ENCODE results near the gene UBAP2.
A peak's percentile ranks its signal among the peaks of the same experiment; 100 is the strongest.

Gene UBAP2, protein sequence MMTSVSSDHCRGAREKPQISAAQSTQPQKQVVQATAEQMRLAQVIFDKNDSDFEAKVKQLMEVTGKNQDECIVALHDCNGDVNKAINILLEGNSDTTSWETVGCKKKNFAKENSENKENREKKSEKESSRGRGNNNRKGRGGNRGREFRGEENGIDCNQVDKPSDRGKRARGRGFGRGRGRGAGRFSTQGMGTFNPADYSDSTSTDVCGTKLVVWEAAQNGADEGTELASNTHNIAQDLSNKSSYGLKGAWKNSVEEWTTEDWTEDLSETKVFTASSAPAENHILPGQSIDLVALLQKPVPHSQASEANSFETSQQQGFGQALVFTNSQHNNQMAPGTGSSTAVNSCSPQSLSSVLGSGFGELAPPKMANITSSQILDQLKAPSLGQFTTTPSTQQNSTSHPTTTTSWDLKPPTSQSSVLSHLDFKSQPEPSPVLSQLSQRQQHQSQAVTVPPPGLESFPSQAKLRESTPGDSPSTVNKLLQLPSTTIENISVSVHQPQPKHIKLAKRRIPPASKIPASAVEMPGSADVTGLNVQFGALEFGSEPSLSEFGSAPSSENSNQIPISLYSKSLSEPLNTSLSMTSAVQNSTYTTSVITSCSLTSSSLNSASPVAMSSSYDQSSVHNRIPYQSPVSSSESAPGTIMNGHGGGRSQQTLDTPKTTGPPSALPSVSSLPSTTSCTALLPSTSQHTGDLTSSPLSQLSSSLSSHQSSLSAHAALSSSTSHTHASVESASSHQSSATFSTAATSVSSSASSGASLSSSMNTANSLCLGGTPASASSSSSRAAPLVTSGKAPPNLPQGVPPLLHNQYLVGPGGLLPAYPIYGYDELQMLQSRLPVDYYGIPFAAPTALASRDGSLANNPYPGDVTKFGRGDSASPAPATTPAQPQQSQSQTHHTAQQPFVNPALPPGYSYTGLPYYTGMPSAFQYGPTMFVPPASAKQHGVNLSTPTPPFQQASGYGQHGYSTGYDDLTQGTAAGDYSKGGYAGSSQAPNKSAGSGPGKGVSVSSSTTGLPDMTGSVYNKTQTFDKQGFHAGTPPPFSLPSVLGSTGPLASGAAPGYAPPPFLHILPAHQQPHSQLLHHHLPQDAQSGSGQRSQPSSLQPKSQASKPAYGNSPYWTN

DNA sequence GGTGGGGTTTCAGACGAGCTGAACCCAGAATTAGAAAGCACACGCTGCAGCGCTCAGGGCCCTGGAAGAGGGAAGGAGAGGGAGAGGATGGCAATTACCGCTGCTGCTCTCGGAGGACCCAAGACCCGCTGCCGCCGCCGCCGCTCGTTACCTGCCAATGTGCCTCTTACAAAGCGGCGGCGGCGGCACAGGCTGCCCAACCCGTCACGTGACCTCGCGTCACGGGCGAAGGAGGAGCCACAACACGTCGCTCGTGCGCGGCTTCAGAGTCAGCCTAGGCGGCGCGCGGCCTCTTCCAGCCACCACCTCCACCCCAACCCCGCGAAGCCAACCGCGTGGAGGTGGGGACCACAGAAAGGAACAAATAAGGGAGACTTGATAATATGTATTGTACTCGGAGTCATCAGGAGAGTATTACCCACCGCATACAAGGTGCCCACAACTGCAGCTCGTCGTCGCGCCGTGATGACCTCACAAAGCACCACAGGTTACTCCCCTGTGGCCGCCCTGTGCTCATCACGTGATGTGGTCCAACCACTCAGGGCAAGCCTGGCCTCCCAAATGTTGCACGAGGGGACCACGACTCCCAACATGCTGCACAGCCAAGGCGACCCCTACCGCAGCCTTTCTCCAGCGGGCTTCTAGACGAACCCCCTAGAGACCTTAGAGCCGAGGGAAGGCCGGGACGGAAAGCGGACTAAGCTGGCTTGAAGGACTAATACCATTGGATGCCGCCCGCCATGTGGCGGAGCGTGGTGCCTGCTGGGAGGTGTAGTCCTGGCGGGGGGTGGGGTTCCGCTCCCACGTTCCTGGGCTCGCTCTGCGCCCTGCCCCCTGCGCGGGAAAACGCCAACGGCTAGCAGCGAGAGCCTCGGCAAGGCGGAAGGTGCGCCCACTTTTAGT, at the start of gene UBAP2:
Gene UBAP2 (minus strand): TSS at position 161 of the 903 bp plus-strand sequence. CDS start 31,739 bp downstream, outside the sequence.
- peak; percentile 95 for DNase-seq (ENCODE audit: low read depth)

DNA sequence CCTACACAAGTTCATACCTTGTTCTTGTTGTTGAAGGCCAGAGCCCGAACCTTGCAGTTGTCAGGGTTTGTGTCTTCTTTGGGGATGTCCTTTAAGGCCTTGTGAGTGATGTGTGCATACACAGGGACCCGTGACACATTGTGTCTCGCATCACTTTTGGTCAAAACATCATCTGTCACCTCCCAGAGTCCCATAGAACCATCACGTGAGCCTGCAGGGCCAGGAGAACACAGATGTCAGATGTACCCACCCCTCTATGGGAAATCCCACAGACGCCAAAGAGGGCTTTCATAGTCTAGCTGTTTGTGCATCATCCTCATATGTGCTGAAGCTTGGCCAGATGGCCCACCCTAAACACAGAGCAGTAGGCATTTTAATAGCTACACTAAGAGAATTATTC, 49.6 kb upstream of the UBAP2 start:
- no peak for DNase-seq (ENCODE audit: low read depth)

DNA sequence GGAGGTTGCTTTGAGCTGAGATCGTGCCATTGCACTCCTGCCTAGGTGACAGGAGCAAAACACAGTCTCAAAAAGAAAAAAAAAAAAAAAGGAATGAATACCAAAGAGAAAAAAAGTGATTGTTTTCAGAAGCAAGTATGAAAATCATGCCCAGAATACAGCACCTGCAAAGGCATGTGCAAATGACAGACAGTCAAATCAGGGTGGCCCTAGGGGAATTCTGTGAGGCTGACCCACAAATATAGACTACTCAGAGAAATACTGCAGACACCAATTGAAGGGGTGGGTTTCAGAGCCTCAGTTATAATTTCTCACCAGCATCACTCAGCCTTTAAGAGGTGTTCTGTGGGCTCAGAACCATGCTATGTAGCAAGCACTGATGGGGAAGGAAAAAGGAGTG, 49.2 kb upstream of the UBAP2 start:
- no peak for DNase-seq (ENCODE audit: low read depth)

DNA sequence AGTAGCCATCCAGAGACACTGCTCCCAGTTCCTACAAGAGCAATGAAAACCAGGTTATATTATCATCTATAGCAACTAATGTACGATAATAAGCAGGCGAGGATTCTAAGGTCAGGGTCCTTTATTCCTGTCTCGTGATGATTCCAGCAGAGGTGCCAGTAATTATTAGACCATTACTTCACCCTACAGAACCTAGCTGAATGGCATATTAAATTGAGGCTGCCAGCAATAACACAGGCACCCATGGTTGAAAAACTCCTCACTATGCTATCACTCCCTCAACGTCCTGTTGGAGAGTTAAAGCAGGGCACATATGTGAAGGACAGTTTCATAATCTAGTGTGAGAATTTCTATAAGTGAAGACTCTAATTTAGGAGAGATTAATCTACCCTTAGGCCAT, 48.1 kb upstream of the UBAP2 start:
- no peak for DNase-seq (ENCODE audit: low read depth)

DNA sequence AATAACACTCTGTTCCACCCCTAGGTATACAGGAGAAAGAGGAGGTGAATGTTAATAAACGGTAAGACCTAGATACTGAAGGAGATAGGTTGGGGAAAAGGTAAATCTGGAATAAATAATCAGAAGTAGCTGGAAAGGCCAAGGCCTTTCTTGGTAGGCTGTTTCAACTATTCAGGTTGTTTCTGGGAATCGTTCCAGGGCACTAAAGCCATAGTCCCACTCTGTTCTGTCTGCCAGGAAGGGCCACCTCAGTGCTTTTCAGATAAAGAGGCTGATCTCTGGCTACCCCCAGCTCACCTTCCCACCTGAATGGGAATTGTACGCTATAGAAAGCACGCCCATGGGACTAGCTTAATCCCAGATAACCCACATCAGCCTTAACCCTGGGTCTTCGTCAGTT, 44.9 kb upstream of the UBAP2 start:
- no peak for DNase-seq (ENCODE audit: low read depth)

DNA sequence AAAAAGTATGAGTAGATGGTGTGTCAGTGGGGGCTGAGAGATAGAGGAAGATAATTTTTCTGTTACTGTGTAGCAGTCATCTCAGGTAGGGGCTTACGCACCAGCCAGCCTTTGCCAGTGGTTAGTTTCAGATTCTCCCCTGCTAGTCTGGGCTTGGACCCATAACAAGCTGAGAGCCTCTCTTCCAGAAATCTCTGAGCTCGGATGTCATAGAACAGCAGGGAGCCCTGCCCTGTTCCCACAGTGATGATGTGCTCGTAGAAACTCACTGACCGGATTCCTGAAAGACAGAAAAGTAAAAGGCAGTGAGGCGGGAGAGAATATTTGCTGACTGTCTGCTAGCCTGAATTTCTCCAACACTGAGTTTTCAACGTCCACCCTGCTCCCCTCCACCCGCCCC, 40.6 kb upstream of the UBAP2 start:
- DNase-seq (ENCODE audit: low read depth) = no peak

DNA sequence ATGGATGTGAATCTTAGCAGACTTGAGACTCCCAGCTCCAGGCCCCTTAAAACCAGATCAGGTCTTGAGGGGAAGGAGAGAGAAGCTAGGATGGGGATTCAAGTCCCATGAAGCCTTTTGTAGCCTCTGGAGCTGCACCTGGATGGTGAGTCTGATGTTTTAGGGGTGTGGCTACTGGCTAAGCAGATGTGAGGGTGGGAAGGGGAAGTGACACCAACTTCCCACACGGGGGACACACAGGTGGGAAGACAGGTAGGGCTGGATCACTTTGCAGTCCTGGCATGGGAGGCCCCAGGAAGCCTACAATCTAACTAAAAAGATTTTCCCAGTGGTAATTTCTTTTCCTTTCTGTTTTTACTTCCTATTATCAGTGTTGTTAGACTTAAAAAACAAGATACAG, 38.7 kb upstream of the UBAP2 start:
- DNase-seq (ENCODE audit: low read depth) = no peak

DNA sequence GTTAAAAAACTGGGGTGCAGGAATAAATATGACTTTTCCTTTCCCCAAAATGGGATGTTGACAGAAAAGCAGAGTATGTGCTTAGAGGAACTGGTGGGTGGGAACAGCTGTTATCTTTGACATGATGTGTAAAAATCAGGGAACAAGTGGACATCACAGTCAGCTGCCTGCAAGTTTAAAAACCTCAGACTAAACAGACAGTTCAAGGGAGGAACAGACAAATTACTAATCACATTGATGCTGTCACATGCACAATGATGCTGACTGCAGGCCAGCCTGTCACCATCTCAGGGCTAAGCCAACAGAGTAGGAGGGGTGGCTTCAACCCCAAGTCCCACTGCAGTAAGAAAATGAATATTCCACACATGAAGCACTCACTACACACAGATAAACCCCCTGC, 38.2 kb upstream of the UBAP2 start:
- no peak for DNase-seq (ENCODE audit: low read depth)

DNA sequence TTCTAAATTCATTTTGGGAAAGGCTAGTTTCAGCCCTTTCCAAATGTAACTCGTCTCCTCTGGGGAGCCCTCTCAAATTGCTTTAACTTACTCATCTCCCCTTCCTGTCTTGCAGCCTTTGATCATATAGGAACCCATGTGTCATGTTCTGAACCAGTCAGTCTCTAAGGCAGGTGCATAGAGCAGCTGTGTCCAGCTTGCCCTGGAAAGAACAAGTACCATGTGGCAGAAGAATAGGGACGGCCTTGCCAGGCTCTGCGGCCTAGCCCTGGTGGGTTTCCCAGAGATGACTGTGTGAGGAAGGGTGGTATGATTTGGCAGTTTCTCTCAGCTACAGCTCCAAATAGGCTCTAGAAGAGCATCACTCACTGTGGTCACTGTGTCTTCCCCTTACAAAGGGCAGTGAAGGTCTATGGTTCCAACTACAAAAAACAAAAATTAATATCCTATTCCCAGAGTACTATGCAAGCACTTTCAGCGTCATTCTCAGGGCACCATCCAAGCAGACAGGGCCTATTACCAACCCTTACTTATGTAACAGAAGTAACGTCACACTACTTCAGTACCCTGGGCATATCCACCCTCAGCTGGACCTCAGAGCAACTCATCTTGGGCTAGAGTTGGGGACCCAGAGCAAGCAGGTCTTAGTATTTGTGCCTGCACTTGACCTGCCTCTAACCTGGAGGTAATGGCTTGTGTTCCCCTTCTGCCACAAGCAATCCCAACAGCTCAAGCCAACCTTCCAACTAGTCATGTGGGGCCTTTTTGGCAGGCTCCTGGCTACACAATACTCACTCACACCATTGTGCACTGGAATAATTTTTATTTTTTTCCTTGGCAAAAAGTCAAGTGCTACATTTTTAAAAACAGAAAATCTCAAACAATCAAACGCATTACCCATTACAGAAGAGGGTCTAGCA, 37.2 kb upstream of the UBAP2 start:
- no peak for DNase-seq (ENCODE audit: low read depth)

DNA sequence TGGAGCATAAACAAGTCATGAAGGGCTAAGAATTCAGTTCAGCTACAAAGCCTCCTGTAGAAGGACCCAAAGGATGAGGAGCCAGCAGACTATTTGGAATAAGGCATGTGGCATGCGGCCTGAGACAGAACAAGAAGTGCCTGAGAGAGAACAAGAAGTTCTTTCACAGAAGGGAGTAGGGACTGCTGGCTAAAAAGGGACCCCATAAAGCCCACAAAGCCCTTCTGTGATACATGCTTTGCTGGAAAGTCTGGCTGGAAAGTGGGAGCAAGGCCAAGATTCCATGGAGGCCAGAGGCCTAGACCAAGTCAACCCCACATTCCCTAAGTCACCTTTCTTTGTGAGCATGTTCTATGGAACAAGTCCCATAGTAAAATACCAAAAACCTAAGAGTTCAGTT, 35.9 kb upstream of the UBAP2 start:
- DNase-seq (ENCODE audit: low read depth) = no peak

DNA sequence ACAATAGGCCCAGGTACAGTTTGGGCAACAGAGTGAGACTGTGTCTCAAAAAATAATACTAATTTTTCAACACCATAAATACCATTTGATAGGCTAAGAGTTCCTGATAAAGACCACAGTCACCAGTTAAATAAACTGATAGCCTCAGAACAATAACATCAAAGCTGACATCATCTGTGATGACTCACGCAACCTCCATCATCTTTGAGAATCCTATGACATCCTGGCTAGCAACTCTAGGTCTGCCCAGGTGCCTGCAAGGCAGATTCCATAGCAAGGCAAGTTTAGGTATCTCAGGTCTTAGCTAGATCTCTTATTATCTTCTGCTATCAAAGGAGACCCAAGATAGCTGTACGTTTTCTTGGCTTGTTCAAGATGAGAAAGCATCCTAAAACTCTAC, 30.5 kb upstream of the UBAP2 start:
- DNase-seq (ENCODE audit: low read depth) = no peak

DNA sequence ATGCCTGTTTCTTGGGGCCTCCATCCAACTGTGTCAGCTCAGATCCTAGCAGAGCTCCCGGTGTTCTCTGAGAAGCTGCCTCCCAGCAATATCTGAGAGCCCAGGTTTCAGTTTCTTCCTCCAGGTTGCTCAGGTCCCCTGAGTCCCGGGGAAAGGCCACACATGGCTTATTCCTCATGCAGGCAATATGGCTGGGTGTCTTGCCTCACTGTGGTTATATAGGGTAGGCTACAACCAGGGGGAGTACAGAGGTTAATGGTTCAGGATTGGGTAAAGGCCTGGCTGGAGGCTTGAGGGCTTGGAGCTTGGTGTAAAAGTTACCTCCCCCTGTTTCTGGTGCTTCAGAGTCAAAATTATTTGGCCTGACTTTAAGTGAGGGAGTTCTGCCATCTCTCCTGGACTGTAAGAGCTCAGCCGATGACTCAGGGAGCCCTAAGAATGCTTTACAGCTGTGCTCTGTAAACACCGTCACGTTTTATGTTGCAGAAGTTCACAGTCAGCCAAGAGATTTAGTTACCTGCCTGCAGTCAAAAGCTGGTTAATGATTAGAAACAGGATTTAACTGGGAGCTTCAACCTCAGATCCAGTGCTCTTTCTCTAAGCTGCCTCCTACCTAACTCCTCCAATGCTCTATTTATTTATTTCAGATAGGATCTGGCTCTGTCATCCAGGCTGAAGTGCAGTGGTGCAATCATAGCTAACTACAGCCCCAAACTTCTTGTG, 24.3 kb upstream of the UBAP2 start:
- DNase-seq (ENCODE audit: low read depth) = no peak

DNA sequence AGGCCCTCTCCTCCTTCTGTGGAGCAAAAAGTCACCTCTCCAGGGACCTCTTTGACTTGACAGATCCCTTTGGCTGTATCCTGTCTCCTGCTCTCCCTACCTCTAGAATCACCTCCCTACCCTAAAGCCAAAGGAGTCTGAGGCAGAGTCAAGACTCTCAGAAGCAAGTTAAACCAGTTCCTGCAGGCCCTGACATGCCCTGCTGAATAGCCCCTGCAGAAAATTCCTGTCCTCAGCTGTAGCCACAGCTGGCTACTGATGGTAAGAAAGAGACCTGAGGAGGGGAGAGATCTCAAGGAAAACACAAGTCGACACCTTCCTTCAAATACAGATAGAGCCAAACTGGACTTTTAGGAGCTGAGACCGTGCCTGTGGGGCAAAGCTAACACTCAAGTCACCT, 23.7 kb upstream of the UBAP2 start:
- no peak for DNase-seq (ENCODE audit: low read depth)

DNA sequence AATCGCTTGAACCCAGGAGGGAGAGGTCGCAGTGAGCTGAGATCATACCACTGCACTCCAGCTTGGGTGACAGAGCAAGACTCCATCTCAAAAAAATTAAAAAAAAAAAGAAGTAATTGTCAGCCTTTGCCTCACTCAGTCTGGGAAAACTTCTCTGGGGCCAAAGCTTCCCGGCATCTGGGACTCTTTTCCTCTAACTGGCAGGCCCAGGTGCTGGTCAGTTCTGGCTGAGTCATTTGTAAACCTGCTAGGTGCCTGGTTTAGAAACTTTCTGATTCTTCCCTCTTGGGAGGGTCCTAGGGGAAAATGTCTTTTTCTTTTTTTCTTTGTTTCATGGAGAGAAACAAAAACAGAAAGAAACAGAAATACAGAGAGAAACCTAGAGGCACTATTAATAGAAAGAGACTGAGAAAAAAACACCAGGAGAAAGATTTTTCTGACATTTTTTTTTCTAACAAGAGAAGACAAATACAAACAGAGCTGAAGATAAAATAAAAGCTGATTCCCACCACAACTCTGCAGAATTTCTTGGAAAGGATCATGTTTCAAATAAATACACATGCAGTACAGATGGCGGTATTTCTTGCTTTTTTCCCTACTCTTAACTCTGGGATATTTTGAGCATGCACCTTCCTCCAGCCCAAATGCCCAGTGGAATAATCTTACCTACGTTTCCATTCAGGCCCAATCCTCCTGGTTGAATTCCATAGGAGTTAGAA, 22.1 kb upstream of the UBAP2 start:
- DNase-seq (ENCODE audit: low read depth) = no peak

DNA sequence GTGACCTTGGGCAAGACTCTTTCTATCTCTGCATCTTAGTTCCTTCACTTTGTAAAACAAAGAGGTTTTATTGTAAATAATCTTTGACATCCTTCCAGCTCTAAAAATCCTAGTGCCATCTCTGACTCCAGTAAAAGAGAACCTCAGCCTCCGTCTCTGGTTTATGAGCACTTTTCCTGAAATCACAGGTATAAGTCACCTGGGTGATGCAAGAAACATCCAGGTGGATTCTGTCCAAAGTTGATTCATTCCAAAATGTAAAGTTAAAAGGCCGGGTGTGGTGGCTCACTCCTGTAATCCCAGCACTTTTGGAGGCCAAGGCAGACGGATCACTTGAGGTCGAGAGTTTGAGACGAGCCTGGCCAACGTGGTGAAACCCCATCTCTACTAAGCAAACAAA, 21.1 kb upstream of the UBAP2 start:
- no peak for DNase-seq (ENCODE audit: low read depth)

DNA sequence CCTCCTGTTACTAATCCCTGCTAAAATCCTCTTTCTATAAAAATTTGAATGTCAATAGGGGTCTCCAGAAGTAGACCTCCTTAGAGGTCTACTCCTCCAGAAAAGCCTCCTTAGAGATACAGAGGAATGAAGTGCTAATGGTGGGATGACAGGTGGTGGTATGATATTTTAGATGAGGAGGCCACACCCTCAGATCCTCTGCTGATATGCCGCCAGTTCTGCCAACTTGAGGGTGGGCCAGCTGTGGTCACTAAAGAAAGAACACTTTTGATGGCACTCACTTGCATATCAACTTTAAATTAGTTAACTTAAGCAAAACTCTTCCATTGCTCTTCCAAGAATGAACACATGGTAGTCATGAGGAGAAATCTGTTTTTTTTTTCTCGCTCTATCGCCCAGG, 16.9 kb upstream of the UBAP2 start:
- no peak for DNase-seq (ENCODE audit: low read depth)

DNA sequence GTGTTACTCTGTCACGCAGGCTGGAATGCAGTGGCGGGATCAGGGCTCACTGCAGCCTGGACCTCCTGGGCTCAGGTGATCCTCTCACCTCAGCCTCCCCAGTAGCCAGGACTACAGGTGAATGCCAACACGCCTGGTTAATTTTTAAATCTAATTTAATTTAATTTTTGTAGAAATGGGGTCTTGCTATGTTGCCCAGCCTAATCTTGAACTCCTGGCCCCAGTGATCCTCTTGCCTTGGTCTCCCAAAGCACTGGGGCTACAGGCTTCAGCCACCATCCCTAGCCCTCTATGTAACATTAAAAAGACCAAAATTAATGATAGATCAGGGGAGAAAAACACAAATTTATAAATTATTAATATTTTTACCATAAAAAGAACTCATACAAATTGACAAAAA, 11.3 kb upstream of the UBAP2 start:
- DNase-seq (ENCODE audit: low read depth) = no peak

DNA sequence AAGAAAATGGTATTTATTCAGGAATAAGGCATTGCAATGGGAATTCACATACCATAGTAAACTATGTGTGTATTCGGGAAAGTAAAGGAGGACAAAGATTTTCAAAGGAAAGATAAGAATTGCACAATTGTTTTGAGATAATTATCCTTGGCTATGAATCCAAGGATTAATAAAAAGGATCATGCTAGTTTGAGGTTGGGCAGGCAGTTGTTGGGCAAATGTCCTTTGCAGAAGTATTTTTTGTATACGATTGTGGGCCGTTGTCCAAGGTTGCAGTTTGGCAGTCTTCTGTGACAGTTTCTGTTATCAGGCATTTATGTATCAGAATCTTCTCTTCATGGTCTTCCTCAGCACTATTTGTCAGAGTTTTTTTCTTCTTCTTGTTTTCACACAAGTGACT, 10.6 kb upstream of the UBAP2 start:
- no peak for DNase-seq (ENCODE audit: low read depth)

DNA sequence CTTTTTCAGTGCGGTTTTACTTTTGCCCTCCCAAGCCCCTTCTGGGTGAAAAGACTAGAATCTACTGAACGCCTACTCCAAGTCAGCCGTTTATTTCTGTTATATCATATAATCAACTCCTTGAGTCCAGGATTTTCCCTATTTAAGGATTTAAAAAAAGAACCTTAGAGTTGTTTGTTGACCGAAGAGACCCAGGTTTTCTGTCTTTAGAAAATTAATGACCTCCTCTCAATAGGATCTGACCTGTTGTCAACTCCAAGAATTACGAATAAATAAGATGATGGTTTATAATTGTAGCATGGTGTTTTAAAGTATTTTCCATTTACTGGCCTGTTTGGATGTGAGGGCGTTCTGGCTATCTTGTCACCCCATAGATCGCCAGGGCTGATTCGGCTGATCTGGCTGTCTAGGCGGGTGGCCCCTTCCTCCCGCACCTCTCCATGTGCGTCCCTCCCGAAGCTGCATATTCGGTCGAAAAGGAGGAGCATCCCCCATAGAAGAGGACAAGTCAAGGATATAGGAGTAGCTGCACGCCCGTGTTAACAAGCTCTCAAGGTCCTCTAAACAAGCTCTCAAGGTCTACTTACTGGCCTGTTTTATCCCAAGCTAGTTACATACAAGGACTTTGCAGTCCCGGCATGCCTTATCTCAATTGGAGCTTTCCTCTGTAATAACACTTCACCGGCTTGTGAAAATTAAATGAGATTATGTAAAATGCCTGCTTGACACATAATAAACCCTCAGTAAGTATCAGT, 1.1 kb upstream of the UBAP2 start:
- DNase-seq (ENCODE audit: low read depth) = no peak

All from activated T-cell treated with anti-CD3 and anti-CD28 coated beads for 24 hours (primary cell).